ENCODE results near the gene NCOA5. TPM values are rescaled to one million over a fixed set of nuclear protein-coding genes. Genes with fewer than 3 reads are reported as not detected.
"Not testable (repeated sequence)": the region's sequence is repeated elsewhere in the genome, so short reads cannot be mapped to it uniquely, and the experiment has no call there.

The NCOA5 gene
- total RNA-seq, 1 experiment from 2014 or later, result 26.9 TPM

GRCh38 chr20:46101957-46102356, 12.2 kb upstream of the NCOA5 start:
- intact Hi-C loops (cut with micrococcal nuclease), result no loop called here
- Histone ChIP-seq H3K27ac (ENCODE audit: low read length) (no peak overlapping the region), H3K27me3 (ENCODE audit: low read length) (peaks cover 65% of the 10 kb centered on the region), H3K9me3 (ENCODE audit: low read length) (no peaks in the 10 kb centered on the region), H3K4me1 (ENCODE audit: insufficient read depth, low read length) (no peaks in the 10 kb centered on the region), H2AFZ (ENCODE audit: low read length) (no peak overlapping the region), H3F3A (ENCODE audit: low read length, unreplicated experiment) (no peaks in the 10 kb centered on the region), H3K79me2 (ENCODE audit: low read length) (no peaks in the 10 kb centered on the region), H3K4me2 (ENCODE audit: low read length) (no peak overlapping the region), H3K9me2 (replicated peaks; ENCODE audit: low read length) (no peaks in the 10 kb centered on the region), H3K36me3 (ENCODE audit: low read depth, low read length) (no peaks in the 10 kb centered on the region), H4K20me1 (ENCODE audit: low read length) (no peaks in the 10 kb centered on the region), H3K4me3 (ENCODE audit: low read length) (no peak overlapping the region), H3K9ac (ENCODE audit: low read length) (no peak overlapping the region)
- ChIA-PET CTCF (no interaction called here), POLR2A (ENCODE audit: unreplicated experiment) (no interaction called here)
- TF ChIP-seq EZH2 (IDR thresholded peaks at IDR 0.05; ENCODE audit: low read length, unreplicated experiment) (no peak), CTCF (conservative IDR thresholded peaks at IDR 0.05; ENCODE audit: low read depth, low read length) (no peak), EZH2phosphoT487 (IDR thresholded peaks at IDR 0.05; ENCODE audit: borderline replicate concordance, low read length) (no peak)
- BruUV-seq (replicated peaks), result no TSS peak
- DNase-seq (no peak), ATAC-seq (no peak)

GRCh38 chr20:46100988-46101387, 11.2 kb upstream of the NCOA5 start:
- no peaks in the 10 kb centered on the region for H3K79me2 ChIP-seq (ENCODE audit: low read length)
- H3K9me3 ChIP-seq (ENCODE audit: low read length), result no peaks in the 10 kb centered on the region
- no peaks in the 10 kb centered on the region for H3K4me1 ChIP-seq (ENCODE audit: insufficient read depth, low read length)
- no peak overlapping the region for H2AFZ ChIP-seq (ENCODE audit: low read length)
- intact Hi-C loops (cut with micrococcal nuclease), result no loop called here
- TF ChIP-seq EZH2phosphoT487 (IDR thresholded peaks at IDR 0.05; ENCODE audit: borderline replicate concordance, low read length) (no peak), EZH2 (IDR thresholded peaks at IDR 0.05; ENCODE audit: low read length, unreplicated experiment) (no peak), CTCF (conservative IDR thresholded peaks at IDR 0.05; ENCODE audit: low read depth, low read length) (no peak)
- CTCF ChIA-PET, result no interaction called here
- H3K4me2 ChIP-seq (ENCODE audit: low read length), result no peak overlapping the region
- DNase-seq (no peak), ATAC-seq (no peak)
- no peak overlapping the region for H3K27ac ChIP-seq (ENCODE audit: low read length)
- peaks cover 57% of the 10 kb centered on the region for H3K27me3 ChIP-seq (ENCODE audit: low read length)
- no peaks in the 10 kb centered on the region for H3K36me3 ChIP-seq (ENCODE audit: low read depth, low read length)
- POLR2A ChIA-PET (ENCODE audit: unreplicated experiment), result no interaction called here
- H3K9ac ChIP-seq (ENCODE audit: low read length), result no peak overlapping the region
- no peaks in the 10 kb centered on the region for H3K9me2 ChIP-seq (replicated peaks; ENCODE audit: low read length)
- H3K4me3 ChIP-seq (ENCODE audit: low read length), result no peak overlapping the region
- H3F3A ChIP-seq (ENCODE audit: low read length, unreplicated experiment), result no peaks in the 10 kb centered on the region
- no TSS peak for BruUV-seq (replicated peaks)
- H4K20me1 ChIP-seq (ENCODE audit: low read length), result no peaks in the 10 kb centered on the region

GRCh38 chr20:46100444-46100843, 10.7 kb upstream of the NCOA5 start:
- H3K9ac ChIP-seq (ENCODE audit: low read length); intact Hi-C loops (cut with micrococcal nuclease); DNase-seq; H2AFZ ChIP-seq (ENCODE audit: low read length); H3K79me2 ChIP-seq (ENCODE audit: low read length); H3K4me1 ChIP-seq (ENCODE audit: insufficient read depth, low read length); H3K4me2 ChIP-seq (ENCODE audit: low read length); H3K9me2 ChIP-seq (replicated peaks; ENCODE audit: low read length); H3K27ac ChIP-seq (ENCODE audit: low read length); H3F3A ChIP-seq (ENCODE audit: low read length, unreplicated experiment); H3K9me3 ChIP-seq (ENCODE audit: low read length); H3K36me3 ChIP-seq (ENCODE audit: low read depth, low read length); BruUV-seq (replicated peaks); POLR2A ChIA-PET (ENCODE audit: unreplicated experiment); H4K20me1 ChIP-seq (ENCODE audit: low read length); ATAC-seq; H3K4me3 ChIP-seq (ENCODE audit: low read length): not testable (repeated sequence)
- CTCF ChIA-PET, result interaction anchor here (0.5 kb wide), 1 partner anchor 129 kb away, joined by 3 read pairs; no protein-coding TSS in a partner anchor
- peaks cover 51% of the 10 kb centered on the region for H3K27me3 ChIP-seq (ENCODE audit: low read length)
